Measurements from ENCODE around the gene CWC27.

GRCh38 chr5:64766941-64767340, 1.8 kb upstream of the CWC27 start:
- TF ChIP-seq YY1 (IDR thresholded peaks at IDR 0.05; ENCODE audit: low read depth) (no peak), CTCF (IDR thresholded peaks at IDR 0.05) (no peak), USF1 (IDR thresholded peaks at IDR 0.05; ENCODE audit: borderline replicate concordance, low read depth) (no peak), RFX5 (IDR thresholded peaks at IDR 0.05; ENCODE audit: low read length) (no peak), POLR2AphosphoS5 (IDR thresholded peaks at IDR 0.05; ENCODE audit: low read depth, low read length) (no peak), RCOR1 (IDR thresholded peaks at IDR 0.05; ENCODE audit: low read length) (no peak), MAX (IDR thresholded peaks at IDR 0.05; ENCODE audit: low read depth) (no peak), EP300 (IDR thresholded peaks at IDR 0.05; ENCODE audit: borderline replicate concordance in 1 of 2, low read depth in 1 of 2, low read length in 1 of 2) (no peak)

Data from SK-N-SH (cell line).